Parathyroid adenoma (tissue), 2 donors: Measurements from ENCODE around the gene ACVR1B.

ENCODE experiments used
- H2AFZ ChIP-seq: fragments of 300-600 bp; sonication (generic); one replicate; pipeline ENCODE4 v1.7.0; 2017; ENCODE audit warnings: antibody characterized with exemption, mild to moderate bottlenecking
- H3K27ac ChIP-seq: fragments of 300-600 bp; sonication (generic); one replicate; pipeline ENCODE4 v1.7.0; 2017
- H3K27me3 ChIP-seq: fragments of 300-600 bp; sonication (generic); one replicate; pipeline ENCODE4 v1.7.0; 2017; ENCODE audit warnings: low read length; ENCODE audit not compliant: control insufficient read depth, insufficient read depth
- H3K36me3 ChIP-seq: fragments of 300-600 bp; sonication (generic); one replicate; pipeline ENCODE4 v1.7.0; 2017; ENCODE audit warnings: low read length; ENCODE audit not compliant: control insufficient read depth, insufficient read depth
- H3K4me1 ChIP-seq: fragments of 300-600 bp; sonication (generic); one replicate; pipeline ENCODE4 v1.7.0; 2017; ENCODE audit warnings: control low read depth
- H3K4me2 ChIP-seq: fragments of 300-600 bp; sonication (generic); one replicate; pipeline ENCODE4 v1.7.0; 2017; ENCODE audit warnings: low read length
- H3K4me3 ChIP-seq: fragments of 300-600 bp; sonication (generic); one replicate; pipeline ENCODE4 v1.7.0; 2017; ENCODE audit warnings: low read depth, low read length
- H3K79me2 ChIP-seq: fragments of 300-600 bp; sonication (generic); one replicate; pipeline ENCODE4 v1.7.0; 2017; ENCODE audit warnings: control low read depth
- H3K9ac ChIP-seq: fragments of 300-600 bp; sonication (generic); one replicate; pipeline ENCODE4 v1.7.0; 2017; ENCODE audit warnings: mild to moderate bottlenecking
- H3K9me3 ChIP-seq: fragments of 300-600 bp; sonication (generic); one replicate; pipeline ENCODE4 v1.7.0; 2017; ENCODE audit warnings: low read length; ENCODE audit not compliant: control insufficient read depth
- CTCF ChIP-seq: fragments of 300-600 bp; sonication (generic); IDR thresholded peaks from one replicate; pipeline ENCODE4 v1.7.0; 2017; ENCODE audit warnings: antibody characterized with exemption, mild to moderate bottlenecking
- donor health status: primary hyperparathyroidism.

ACVR1B gene

GRCh38 chr12:51951199-51951842, at the start of gene ACVR1B:
TSS of gene ACVR1B (plus strand) at chr12:51951699. CDS start at chr12:51951744, 45 bp downstream.
- Histone ChIP-seq H3K4me3 (peak within 1 kb of the TSS; percentile 87), H3K36me3 (no peaks in the 10 kb centered on the region), H3K27ac (peak within 1 kb of the TSS; percentile 94), H3K79me2 (peaks cover 34% of the 10 kb centered on the region), H3K9me3 (no peaks in the 10 kb centered on the region), H3K4me1 (peaks cover 37% of the 10 kb centered on the region), H3K9ac (peak within 1 kb of the TSS; percentile 98), H3K27me3 (no peaks in the 10 kb centered on the region), H2AFZ (peak within 1 kb of the TSS; percentile 74), H3K4me2 (peak within 1 kb of the TSS; percentile 91)
- TF ChIP-seq CTCF = no peak

GRCh38 chr12:51901881-51902280, 49.6 kb upstream of the ACVR1B start:
- no peak overlapping the region for H3K9ac ChIP-seq
- no peak overlapping the region for H3K4me3 ChIP-seq
- H3K27ac ChIP-seq = no peak overlapping the region
- H3K4me1 ChIP-seq = peaks cover 7% of the 10 kb centered on the region
- no peaks in the 10 kb centered on the region for H3K9me3 ChIP-seq
- no peak for TF ChIP-seq CTCF
- H3K27me3 ChIP-seq = no peaks in the 10 kb centered on the region
- no peak overlapping the region for H2AFZ ChIP-seq
- H3K36me3 ChIP-seq = no peaks in the 10 kb centered on the region
- H3K79me2 ChIP-seq = no peaks in the 10 kb centered on the region
- no peak overlapping the region for H3K4me2 ChIP-seq

- Histone ChIP-seq H3K36me3 (no peaks in the 10 kb centered on the region), H3K27me3 (no peaks in the 10 kb centered on the region), H3K4me1 (peaks cover 27% of the 10 kb centered on the region), H2AFZ (no peak overlapping the region), H3K79me2 (peaks cover 10% of the 10 kb centered on the region), H3K9ac (no peak overlapping the region), H3K9me3 (no peaks in the 10 kb centered on the region), H3K4me2 (no peak overlapping the region), H3K27ac (peak overlapping the region; percentile 67), H3K4me3 (no peak overlapping the region)
- TF ChIP-seq CTCF = no peak
Observed at GRCh38 chr12:51904951-51905470, 46.5 kb upstream of the ACVR1B start.

- no peaks in the 10 kb centered on the region for H3K27me3 ChIP-seq
- H2AFZ ChIP-seq = peak overlapping the region; percentile 31
- no peaks in the 10 kb centered on the region for H3K9me3 ChIP-seq
- H3K4me2 ChIP-seq = peak overlapping the region; percentile 63
- peak overlapping the region; percentile 67 for H3K27ac ChIP-seq
- H3K9ac ChIP-seq = no peak overlapping the region
- peak overlapping the region; percentile 2 for H3K4me3 ChIP-seq
- H3K79me2 ChIP-seq = peaks cover 10% of the 10 kb centered on the region
- no peak for TF ChIP-seq CTCF
- H3K36me3 ChIP-seq = no peaks in the 10 kb centered on the region
- H3K4me1 ChIP-seq = peaks cover 33% of the 10 kb centered on the region
Observed at GRCh38 chr12:51905471-51906429, 45.7 kb upstream of the ACVR1B start.
